Prostate gland (tissue), 2 donors: Measurements from ENCODE around the gene PRKG1. TPM values are rescaled to one million over a fixed set of nuclear protein-coding genes. Genes with fewer than 3 reads are reported as not detected.

Source experiments
- DNase-seq: peaks from one replicate; pipeline ENCODE4 v3.0.0-alpha.2; 2019; ENCODE audit warnings: low spot score
- H3K27ac ChIP-seq, 2 donors: fragments of 200-600 bp; sonication (generic); 2 replicates each; pipeline ENCODE4 v1.5.1; 2017 to 2019
- H3K27me3 ChIP-seq: fragments of 200-600 bp; sonication (generic); replicated peaks from 2 replicates; pipeline ENCODE4 v1.5.1; 2019; ENCODE audit not compliant: insufficient read depth
- H3K36me3 ChIP-seq, 2 donors: fragments of 200-600 bp; sonication (generic); 1 replicate in 1 of 2; 2 replicates in 1 of 2; pipeline versions ENCODE4 v1.5.1 to v1.8.1; 2017 to 2019
- H3K4me1 ChIP-seq: fragments of 200-600 bp; sonication (generic); replicated peaks from 2 replicates; pipeline ENCODE4 v1.5.1; 2019
- H3K4me3 ChIP-seq, 2 donors: fragments of 200-600 bp; sonication (generic); 2 replicates each; pipeline ENCODE4 v1.5.1; 2017 to 2019
- H3K9me3 ChIP-seq: fragments of 200-600 bp; sonication (generic); 2 replicates; pipeline ENCODE4 v1.5.1; 2017
- CTCF ChIP-seq, 4 experiments: fragments of 200-600 bp in 2 of 4; fragments of 450-650 bp in 2 of 4; sonication (generic) in 2 of 4; IDR thresholded peaks; 1 replicate in 3 of 4; 2 replicates in 1 of 4; pipeline ENCODE4 v1.5.1; 2016 to 2019; ENCODE audit warnings: antibody characterized with exemption in 4 of 4, mild to moderate bottlenecking in 2 of 4, moderate library complexity in 2 of 4
- POLR2A ChIP-seq: fragments of 450-650 bp; IDR thresholded peaks from one replicate; pipeline ENCODE4 v1.6.1; 2016; ENCODE audit warnings: antibody characterized with exemption, mild to moderate bottlenecking
- POLR2AphosphoS5 ChIP-seq: sonication (generic); formaldehyde crosslinking; IDR thresholded peaks from one replicate; pipeline ENCODE4 v1.6.1; 2017; ENCODE audit warnings: antibody characterized with exemption
- WGBS: methylation state at CpG from one replicate; pipeline ENCODE4 v1.1.5; 2018; 5-methylcytosine and 5-hydroxymethylcytosine counted together
- intact Hi-C: fragments of 100-400 bp; cut with DNase I; formaldehyde crosslinking; loops from one replicate; pipeline ENCODE4 v1.14.2; 2022
- total RNA-seq, 2 donors: library from RNA; depleted of rRNA; stranded (reverse); fragments of >200 nt; gene quantifications; one replicate each; pipeline ENCODE4 v1.1.0, GENCODE V29; 2016

The PRKG1 gene
- total RNA-seq, 2 donors from 2014 or later, result 2.7 to 9.0 TPM

- no peak for TF ChIP-seq CTCF (IDR thresholded peaks at IDR 0.05)
- WGBS, result 76% methylated on average over 3 of the region's 3 CpGs
- no peaks in the 10 kb centered on the region for H3K27me3 ChIP-seq
- H3K27ac ChIP-seq, result no peak overlapping the region
- no peaks in the 10 kb centered on the region for H3K36me3 ChIP-seq
- H3K9me3 ChIP-seq, result no peaks in the 10 kb centered on the region
- intact Hi-C loops, result no loop called here
- H3K4me3 ChIP-seq, result no peak overlapping the region
- no peak for DNase-seq
- no peaks in the 10 kb centered on the region for H3K4me1 ChIP-seq
Measured at GRCh38 chr10:51394039-51394438, 319.8 kb downstream of the PRKG1 start.

- Histone ChIP-seq H3K4me1 (no peaks in the 10 kb centered on the region), H3K9me3 (no peaks in the 10 kb centered on the region), H3K36me3 (no peaks in the 10 kb centered on the region), H3K27me3 (no peaks in the 10 kb centered on the region), H3K27ac (no peak overlapping the region), H3K4me3 (no peak overlapping the region)
- no peak for DNase-seq
- 52% methylated on average over 3 of the region's 3 CpGs for WGBS
- intact Hi-C loops, result no loop called here
- TF ChIP-seq POLR2A (no peak), POLR2AphosphoS5 (no peak), CTCF (IDR thresholded peaks at IDR 0.05) (no peak)
Measured at GRCh38 chr10:51397244-51397643, 323.0 kb downstream of the PRKG1 start.

- WGBS, result 42% methylated on average over 2 of the region's 2 CpGs
- H3K9me3 ChIP-seq, result no peaks in the 10 kb centered on the region
- no peak overlapping the region for H3K27ac ChIP-seq
- peak; percentile 85 for TF ChIP-seq POLR2AphosphoS5
- TF ChIP-seq CTCF (IDR thresholded peaks at IDR 0.05), result peak in 1 of 4 experiments; percentile 21
- no peak for TF ChIP-seq POLR2A
- no peaks in the 10 kb centered on the region for H3K36me3 ChIP-seq
- H3K27me3 ChIP-seq, result no peaks in the 10 kb centered on the region
- no peaks in the 10 kb centered on the region for H3K4me1 ChIP-seq
- peak; percentile 76 for DNase-seq
- intact Hi-C loops, result no loop called here
- no peak overlapping the region for H3K4me3 ChIP-seq
Measured at GRCh38 chr10:51397695-51398094, 323.4 kb downstream of the PRKG1 start.

GRCh38 chr10:51399840-51400239, 325.6 kb downstream of the PRKG1 start:
- no peaks in the 10 kb centered on the region for H3K4me1 ChIP-seq
- intact Hi-C loops, result no loop called here
- H3K36me3 ChIP-seq, result no peaks in the 10 kb centered on the region
- no peak overlapping the region for H3K27ac ChIP-seq
- H3K9me3 ChIP-seq, result no peaks in the 10 kb centered on the region
- H3K4me3 ChIP-seq, result no peak overlapping the region
- H3K27me3 ChIP-seq, result no peaks in the 10 kb centered on the region
- WGBS, result 91% methylated on average over 6 of the region's 6 CpGs
- TF ChIP-seq POLR2AphosphoS5, result no peak
- no peak for TF ChIP-seq POLR2A
- no peak for TF ChIP-seq CTCF (IDR thresholded peaks at IDR 0.05)
- no peak for DNase-seq

- no peaks in the 10 kb centered on the region for H3K36me3 ChIP-seq
- no peak for TF ChIP-seq POLR2A
- no peak for TF ChIP-seq POLR2AphosphoS5
- TF ChIP-seq CTCF (IDR thresholded peaks at IDR 0.05), result no peak
- H3K4me1 ChIP-seq, result no peaks in the 10 kb centered on the region
- WGBS, result 86% methylated on average over 8 of the region's 8 CpGs
- no peak for DNase-seq
- intact Hi-C loops, result no loop called here
- no peak overlapping the region for H3K27ac ChIP-seq
- no peaks in the 10 kb centered on the region for H3K9me3 ChIP-seq
- H3K27me3 ChIP-seq, result no peaks in the 10 kb centered on the region
- H3K4me3 ChIP-seq, result no peak overlapping the region
Measured at GRCh38 chr10:51400392-51401096, 326.3 kb downstream of the PRKG1 start.
